ENCODE data around the gene EEFSEC. TPM values are rescaled to one million over a fixed set of nuclear protein-coding genes. Genes with fewer than 3 reads are reported as not detected.

Gene EEFSEC
- total and polyA plus RNA-seq, 2 of the 4 experiments (the other 2 are of a cell fraction): 4.5 to 9.3 TPM

- Histone ChIP-seq H2AK9ac (replicated peaks; ENCODE audit: low read depth, low read length, poor library complexity) (no peak overlapping the region), H2AFZ (replicated peaks; ENCODE audit: low read length, poor library complexity) (no peak overlapping the region), H3K4me1 (ENCODE audit: control insufficient read depth, insufficient read depth, low read length) (peaks cover 11% of the 10 kb centered on the region), H4K91ac (ENCODE audit: insufficient read depth, low read depth, low read length) (no peak overlapping the region), H3K36me3 (ENCODE audit: control insufficient read depth, insufficient read depth, low read length) (peaks cover 7% of the 10 kb centered on the region), H3K27ac (ENCODE audit: insufficient read depth, low read length) (no peak overlapping the region), H2BK15ac (ENCODE audit: low read depth, low read length) (no peak overlapping the region), H3K4ac (ENCODE audit: low read depth, low read length) (no peak overlapping the region), H3K18ac (ENCODE audit: low read depth, low read length) (no peak overlapping the region), H3K23ac (ENCODE audit: low read depth, low read length) (no peak overlapping the region), H3K4me3 (ENCODE audit: insufficient read depth, low read depth, low read length) (no peak overlapping the region), H4K20me1 (ENCODE audit: insufficient read depth, low read length) (0 out of 2 replicates have a peak, but pooled peaks cover 4% of the 10 kb centered on the region), H4K5ac (ENCODE audit: low read depth, low read length) (no peak overlapping the region), H2BK20ac (ENCODE audit: low read depth, low read length) (no peak overlapping the region), H4K8ac (ENCODE audit: low read depth in 2 of 2, low read length in 2 of 2) (no peak overlapping the region), H2BK120ac (ENCODE audit: low read depth, low read length) (no peak overlapping the region), H3K14ac (replicated peaks; ENCODE audit: low read depth, low read length) (no peak overlapping the region), H3K56ac (ENCODE audit: extremely low read depth, insufficient read depth, low read length) (no peak overlapping the region), H3K27me3 (ENCODE audit: control insufficient read depth, insufficient read depth, low read length) (no peaks in the 10 kb centered on the region), H3K4me2 (ENCODE audit: low read depth, low read length) (no peak overlapping the region), H3K9me1 (ENCODE audit: insufficient read depth, low read length) (peaks cover 9% of the 10 kb centered on the region), H2AK5ac (ENCODE audit: low read depth, low read length) (no peak overlapping the region), H3K79me1 (ENCODE audit: low read depth in 1 of 2, low read length in 2 of 2) (peaks cover 0 to 3% of the 10 kb centered on the region in 2 experiments; a peak in 1 of 4 replicates), H3K9me3 (ENCODE audit: control insufficient read depth, insufficient read depth, low read length) (no peaks in the 10 kb centered on the region), H2BK5ac (ENCODE audit: low read depth, low read length, poor library complexity, severe bottlenecking) (no peak overlapping the region), H3K9ac (ENCODE audit: low read depth, low read length) (no peak overlapping the region)
- no peak for ATAC-seq (ENCODE audit: low read depth)
- no peak for DNase-seq
- CTCF ChIA-PET: no interaction called here
- dilution Hi-C loops (cut with HindIII; ENCODE audit: low sequenced_read_pairs, unreplicated experiment): no loop called here
- POLR2A ChIA-PET (ENCODE audit: unreplicated experiment): no interaction called here
- TF ChIP-seq SMC3 (IDR thresholded peaks at IDR 0.05; ENCODE audit: low read depth, low read length) (no peak), ELK1 (IDR thresholded peaks at IDR 0.05; ENCODE audit: borderline replicate concordance, low read depth, low read length) (no peak), CHD1 (IDR thresholded peaks at IDR 0.05; ENCODE audit: low read depth, low read length) (no peak), RCOR1 (IDR thresholded peaks at IDR 0.05; ENCODE audit: insufficient replicate concordance, low read length) (no peak), CEBPB (IDR thresholded peaks at IDR 0.05; ENCODE audit: low read depth, low read length) (no peak), RFX5 (IDR thresholded peaks at IDR 0.05; ENCODE audit: low read depth, low read length) (no peak)
- no CpG with 5 or more reads among the region's 2 CpGs for WGBS, 2 experiments (ENCODE audit: extremely low coverage in 2 of 2, insufficient read length in 1 of 2)
- BruUV-seq (replicated peaks): no TSS peak
- intact Hi-C loops (cut with micrococcal nuclease): no loop called here
- in situ Hi-C loops (cut with MboI; ENCODE audit: low sequenced_read_pairs): no loop called here
Measured at GRCh38 chr3:128346562-128346961, 193.3 kb downstream of the EEFSEC start.
